ENCODE data around the gene ETV3L.

Gene ETV3L

GRCh38 chr1:157116737-157117103, 17.1 kb upstream of the ETV3L start:
- TF ChIP-seq CTCF (IDR thresholded peaks at IDR 0.05; ENCODE audit: insufficient read depth, low read length, poor library complexity, severe bottlenecking) = no peak
- no peak overlapping the region for H3K4me3 ChIP-seq (replicated peaks; ENCODE audit: low read depth, low read length)

GRCh38 chr1:157115851-157116736, 16.5 kb upstream of the ETV3L start:
- no peak for DNase-seq (ENCODE audit: extremely low read depth, insufficient read length)
- TF ChIP-seq CTCF (IDR thresholded peaks at IDR 0.05; ENCODE audit: insufficient read depth, low read length, poor library complexity, severe bottlenecking) = no peak
- H3K27me3 ChIP-seq (replicated peaks; ENCODE audit: control insufficient read depth, insufficient read depth, low read length) = no peaks in the 10 kb centered on the region
- no peak overlapping the region for H3K4me3 ChIP-seq (replicated peaks; ENCODE audit: low read depth, low read length)
- no peaks in the 10 kb centered on the region for H3K36me3 ChIP-seq (ENCODE audit: control insufficient read depth, insufficient read depth, low read length)

More at GRCh38 chr1:157116737-157117103, 17.1 kb upstream of the ETV3L start:
- H3K36me3 ChIP-seq (ENCODE audit: control insufficient read depth, insufficient read depth, low read length) = no peaks in the 10 kb centered on the region
- DNase-seq (ENCODE audit: extremely low read depth, insufficient read length) = no peak
- no peaks in the 10 kb centered on the region for H3K27me3 ChIP-seq (replicated peaks; ENCODE audit: control insufficient read depth, insufficient read depth, low read length)

GRCh38 chr1:157115429-157115838, 15.8 kb upstream of the ETV3L start:
- no peak for TF ChIP-seq CTCF (IDR thresholded peaks at IDR 0.05; ENCODE audit: insufficient read depth, low read length, poor library complexity, severe bottlenecking)
- no peaks in the 10 kb centered on the region for H3K36me3 ChIP-seq (ENCODE audit: control insufficient read depth, insufficient read depth, low read length)
- no peaks in the 10 kb centered on the region for H3K27me3 ChIP-seq (replicated peaks; ENCODE audit: control insufficient read depth, insufficient read depth, low read length)
- no peak for DNase-seq (ENCODE audit: extremely low read depth, insufficient read length)
- no peak overlapping the region for H3K4me3 ChIP-seq (replicated peaks; ENCODE audit: low read depth, low read length)

- H3K4me3 ChIP-seq (replicated peaks; ENCODE audit: low read depth, low read length) = no peak overlapping the region
- H3K36me3 ChIP-seq (ENCODE audit: control insufficient read depth, insufficient read depth, low read length) = no peaks in the 10 kb centered on the region
- no peaks in the 10 kb centered on the region for H3K27me3 ChIP-seq (replicated peaks; ENCODE audit: control insufficient read depth, insufficient read depth, low read length)
- DNase-seq (ENCODE audit: extremely low read depth, insufficient read length) = no peak
- no peak for TF ChIP-seq CTCF (IDR thresholded peaks at IDR 0.05; ENCODE audit: insufficient read depth, low read length, poor library complexity, severe bottlenecking)
Observed at GRCh38 chr1:157114183-157115121, 14.8 kb upstream of the ETV3L start.

GRCh38 chr1:157113631-157114030, 14.0 kb upstream of the ETV3L start:
- no peak for TF ChIP-seq CTCF (IDR thresholded peaks at IDR 0.05; ENCODE audit: insufficient read depth, low read length, poor library complexity, severe bottlenecking)
- H3K4me3 ChIP-seq (replicated peaks; ENCODE audit: low read depth, low read length) = no peak overlapping the region
- no peaks in the 10 kb centered on the region for H3K36me3 ChIP-seq (ENCODE audit: control insufficient read depth, insufficient read depth, low read length)
- H3K27me3 ChIP-seq (replicated peaks; ENCODE audit: control insufficient read depth, insufficient read depth, low read length) = no peaks in the 10 kb centered on the region
- DNase-seq (ENCODE audit: extremely low read depth, insufficient read length) = no peak
